ENCODE data around the gene KLHL1.
"Not testable (repeated sequence)": the region's sequence is repeated elsewhere in the genome, so short reads cannot be mapped to it uniquely, and the experiment has no call there.

Gene KLHL1
- total RNA-seq = 0 reads per million in 4 experiments

- DNase-seq = no peak
These were observed at the start of gene KLHL1 for GRCh38 chr13:70108356-70109105. Gene KLHL1, minus strand, starts transcription at chr13:70108452. Its CDS starts 753 bp downstream, at chr13:70107699.

GRCh38 chr13:70142658-70143057 is 34.4 kb upstream of the KLHL1 start:
- DNase-seq = not testable (repeated sequence)

- DNase-seq = no peak
These were observed 19.8 kb upstream of the KLHL1 start for GRCh38 chr13:70128098-70128497.

GRCh38 chr13:70125693-70126092 is 17.4 kb upstream of the KLHL1 start:
- DNase-seq = no peak

GRCh38 chr13:70117338-70117905 is 9.2 kb upstream of the KLHL1 start:
- DNase-seq = no peak

- DNase-seq = no peak
These were observed 562 bp downstream of the KLHL1 start, which contains the start of gene ATXN8OS for GRCh38 chr13:70107498-70108281. Gene ATXN8OS, plus strand, starts transcription at chr13:70107826.

- no peak for DNase-seq
These were observed 1.1 kb downstream of the KLHL1 start for GRCh38 chr13:70107125-70107497.

- DNase-seq = no peak
These were observed 3.8 kb downstream of the KLHL1 start for GRCh38 chr13:70104481-70104880.

- no peak for DNase-seq
These were observed 9.6 kb downstream of the KLHL1 start for GRCh38 chr13:70098669-70099068.

- no peak for DNase-seq
These were observed 18.1 kb downstream of the KLHL1 start for GRCh38 chr13:70090036-70090723.

GRCh38 chr13:70088926-70089325 is 19.3 kb downstream of the KLHL1 start:
- no peak for DNase-seq

GRCh38 chr13:70087247-70087646 is 21.0 kb downstream of the KLHL1 start:
- no peak for DNase-seq

GRCh38 chr13:70080012-70080411 is 28.2 kb downstream of the KLHL1 start:
- DNase-seq = no peak

- DNase-seq = no peak
These were observed 53.7 kb downstream of the KLHL1 start for GRCh38 chr13:70054572-70054971.

GRCh38 chr13:70051531-70051930 is 56.7 kb downstream of the KLHL1 start:
- DNase-seq = no peak

GRCh38 chr13:70043685-70044084 is 64.6 kb downstream of the KLHL1 start:
- DNase-seq = no peak

GRCh38 chr13:70042193-70042592 is 66.1 kb downstream of the KLHL1 start:
- DNase-seq = no peak

GRCh38 chr13:70034286-70034685 is 74.0 kb downstream of the KLHL1 start:
- DNase-seq = no peak

- DNase-seq = no peak
These were observed 80.7 kb downstream of the KLHL1 start for GRCh38 chr13:70027551-70027950.

GRCh38 chr13:70023516-70023915 is 84.7 kb downstream of the KLHL1 start:
- DNase-seq = no peak

GRCh38 chr13:70022646-70023045 is 85.6 kb downstream of the KLHL1 start:
- DNase-seq = no peak

- no peak for DNase-seq
These were observed 92.1 kb downstream of the KLHL1 start for GRCh38 chr13:70016116-70016515.

GRCh38 chr13:70014337-70014736 is 93.9 kb downstream of the KLHL1 start:
- no peak for DNase-seq

Measured in effector CD8-positive, alpha-beta T cell (primary cell).